ENCODE measurements around the gene RNF222.

RNF222 gene

GRCh38 chr17:8391711-8392110 lies 5.9 kb downstream of the RNF222 start:
- DNase-seq (ENCODE audit: low read depth) = peak; percentile 32
- no peak overlapping the region for H3K4me3 ChIP-seq (ENCODE audit: low read length)
- TF ChIP-seq, protein P1, sequence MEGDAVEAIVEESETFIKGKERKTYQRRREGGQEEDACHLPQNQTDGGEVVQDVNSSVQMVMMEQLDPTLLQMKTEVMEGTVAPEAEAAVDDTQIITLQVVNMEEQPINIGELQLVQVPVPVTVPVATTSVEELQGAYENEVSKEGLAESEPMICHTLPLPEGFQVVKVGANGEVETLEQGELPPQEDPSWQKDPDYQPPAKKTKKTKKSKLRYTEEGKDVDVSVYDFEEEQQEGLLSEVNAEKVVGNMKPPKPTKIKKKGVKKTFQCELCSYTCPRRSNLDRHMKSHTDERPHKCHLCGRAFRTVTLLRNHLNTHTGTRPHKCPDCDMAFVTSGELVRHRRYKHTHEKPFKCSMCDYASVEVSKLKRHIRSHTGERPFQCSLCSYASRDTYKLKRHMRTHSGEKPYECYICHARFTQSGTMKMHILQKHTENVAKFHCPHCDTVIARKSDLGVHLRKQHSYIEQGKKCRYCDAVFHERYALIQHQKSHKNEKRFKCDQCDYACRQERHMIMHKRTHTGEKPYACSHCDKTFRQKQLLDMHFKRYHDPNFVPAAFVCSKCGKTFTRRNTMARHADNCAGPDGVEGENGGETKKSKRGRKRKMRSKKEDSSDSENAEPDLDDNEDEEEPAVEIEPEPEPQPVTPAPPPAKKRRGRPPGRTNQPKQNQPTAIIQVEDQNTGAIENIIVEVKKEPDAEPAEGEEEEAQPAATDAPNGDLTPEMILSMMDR (conservative IDR thresholded peaks at IDR 0.05; ENCODE audit: low read length) = no peak

- TF ChIP-seq, protein P1 (conservative IDR thresholded peaks at IDR 0.05; ENCODE audit: low read length) = no peak
- no peak overlapping the region for H3K4me3 ChIP-seq (ENCODE audit: low read length)
- DNase-seq (ENCODE audit: low read depth) = no peak
These were observed 9.5 kb downstream of the RNF222 start for GRCh38 chr17:8387914-8388651.

GRCh38 chr17:8386841-8387240 lies 10.8 kb downstream of the RNF222 start:
- DNase-seq (ENCODE audit: low read depth) = no peak
- TF ChIP-seq, protein P1 (conservative IDR thresholded peaks at IDR 0.05; ENCODE audit: low read length) = no peak
- no peak overlapping the region for H3K4me3 ChIP-seq (ENCODE audit: low read length)

DNA sequence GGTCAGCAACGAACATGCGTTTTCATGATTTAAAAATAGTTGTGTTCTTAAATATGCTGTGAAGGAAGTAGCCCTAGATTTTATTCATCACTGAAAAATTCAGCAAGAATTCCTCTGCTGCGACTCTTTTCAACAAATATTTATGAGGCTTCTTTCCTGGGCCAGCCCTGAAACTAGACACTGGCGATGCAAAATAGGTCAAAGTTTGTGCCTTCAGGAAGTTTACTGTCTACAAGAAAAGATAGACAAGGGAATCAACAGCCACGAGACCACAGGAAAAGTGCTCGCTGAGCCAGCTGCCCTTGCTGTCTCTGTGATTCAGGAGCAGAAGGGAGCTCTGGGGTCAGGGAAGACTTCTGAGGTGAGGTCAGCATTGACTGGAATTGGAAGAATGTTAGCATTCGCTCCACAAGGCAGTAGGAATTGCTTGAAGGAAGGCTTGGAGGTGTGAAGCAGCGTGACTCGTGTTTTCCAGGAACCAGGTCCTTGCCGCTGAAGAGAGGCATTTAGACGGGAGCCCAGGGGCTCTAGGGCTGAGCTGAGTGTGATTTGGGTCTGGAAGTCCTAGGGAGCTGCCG lies 12.7 kb downstream of the RNF222 start:
- H3K4me3 ChIP-seq (ENCODE audit: low read length) = peak overlapping the region; percentile 92
- peak; percentile 95 for DNase-seq (ENCODE audit: low read depth)
- TF ChIP-seq, protein P1 (conservative IDR thresholded peaks at IDR 0.05; ENCODE audit: low read length) = no peak

DNA sequence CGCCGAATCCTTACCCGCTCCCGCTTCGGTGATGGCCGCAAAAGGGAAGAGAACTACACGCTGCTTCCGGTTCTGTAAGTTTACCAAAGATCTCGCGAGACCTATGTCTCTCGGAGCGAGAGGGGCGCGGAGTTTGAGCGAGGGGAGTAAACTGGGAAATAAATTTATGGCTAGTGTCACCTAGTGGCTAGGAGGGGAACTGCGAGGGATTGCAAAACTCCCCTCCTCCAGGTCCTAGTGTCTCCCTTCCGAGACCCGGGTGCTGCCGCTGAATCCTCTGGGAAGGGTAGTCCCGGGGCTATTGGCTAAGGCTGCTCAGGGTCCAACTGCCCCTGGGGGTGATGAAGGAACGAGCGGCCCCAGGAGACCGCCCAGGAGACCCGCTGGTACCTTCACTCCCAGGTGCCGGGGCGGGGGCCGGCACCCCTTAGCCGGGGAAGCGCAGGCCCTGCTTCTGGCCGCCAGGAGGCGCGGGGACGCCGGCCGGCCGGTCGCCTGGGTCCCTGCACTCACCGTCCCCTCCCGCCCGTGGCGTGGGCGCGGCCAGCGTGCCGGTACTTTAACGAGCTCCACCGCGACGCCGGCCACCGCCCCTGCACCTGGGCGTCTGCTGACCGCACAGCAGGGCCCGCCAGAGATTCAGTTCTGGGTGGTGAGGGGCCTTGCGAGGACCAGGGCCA lies 14.3 kb downstream of the RNF222 start, which contains the start of gene RPL26:
RPL26 (minus strand) TSS at position 51 of the 680 bp plus-strand sequence. CDS start 883 bp downstream, outside the sequence.
- TF ChIP-seq, protein P1 (conservative IDR thresholded peaks at IDR 0.05; ENCODE audit: low read length) = peak; percentile 82
- H3K4me3 ChIP-seq (ENCODE audit: low read length) = peak within 1 kb of the TSS; percentile 92
- DNase-seq (ENCODE audit: low read depth) = peak; percentile 98

DNA sequence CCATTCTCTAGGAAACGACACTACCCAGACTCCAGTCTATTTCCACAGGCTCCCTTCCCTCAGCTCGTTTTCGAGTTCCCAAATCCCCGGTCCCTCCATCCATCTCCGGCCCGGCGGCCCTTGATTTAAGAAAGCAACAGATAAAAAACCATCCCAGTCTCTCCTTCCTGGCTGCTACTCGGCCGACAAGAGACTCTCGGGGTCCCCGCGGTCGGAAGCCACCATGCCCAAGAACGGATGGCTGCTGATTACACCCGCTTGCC lies 14.8 kb downstream of the RNF222 start:
- H3K4me3 ChIP-seq (ENCODE audit: low read length) = peak overlapping the region; percentile 92
- TF ChIP-seq, protein P1 (conservative IDR thresholded peaks at IDR 0.05; ENCODE audit: low read length) = no peak
- DNase-seq (ENCODE audit: low read depth) = no peak
